Neural cell (in vitro differentiated cells): ENCODE results near the gene GLCE. TPM values are rescaled to one million over a fixed set of nuclear protein-coding genes. Genes with fewer than 3 reads are reported as not detected.

ENCODE experiments used
- H2AFZ ChIP-seq: fragments of 200-600, 300-800 bp; sonication (generic), shearing (Covaris generic); 2 replicates; pipeline ENCODE4 v1.6.0; 2014; ENCODE audit warnings: low read depth, mild to moderate bottlenecking, antibody characterized with exemption, low read length, moderate library complexity
- H3F3A ChIP-seq: fragments of 200-600 bp; shearing (Covaris generic); 2 replicates; pipeline ENCODE4 v1.6.1; 2016; ENCODE audit warnings: mild to moderate bottlenecking, moderate library complexity, mixed read lengths, antibody characterized with exemption, low read length; ENCODE audit not compliant: insufficient read depth, poor library complexity, severe bottlenecking
- H3K27ac ChIP-seq: fragments of 200-600, 300-800 bp; sonication (generic), shearing (Covaris generic); 2 replicates; pipeline ENCODE4 v1.5.1; 2014; ENCODE audit warnings: mild to moderate bottlenecking, low read length, moderate library complexity
- H3K27me3 ChIP-seq: fragments of 300-800, 200-600 bp; sonication (generic), shearing (Covaris generic); 2 replicates; pipeline ENCODE4 v1.6.0; 2014; ENCODE audit warnings: mild to moderate bottlenecking, low read depth, low read length, moderate library complexity; ENCODE audit not compliant: insufficient read depth
- H3K36me3 ChIP-seq: fragments of 300-800, 200-600 bp; sonication (generic), shearing (Covaris generic); 2 replicates; pipeline ENCODE4 v1.5.1; 2014; ENCODE audit warnings: mild to moderate bottlenecking, antibody characterized with exemption, low read length, moderate library complexity; ENCODE audit not compliant: insufficient read depth
- H3K4me2 ChIP-seq: fragments of 300-800, 200-600 bp; sonication (generic), shearing (Covaris generic); 2 replicates; pipeline ENCODE4 v1.6.0; 2014; ENCODE audit warnings: mild to moderate bottlenecking, low read length
- H3K4me3 ChIP-seq: fragments of 300-800, 200-600 bp; sonication (generic), shearing (Covaris generic); 2 replicates; pipeline ENCODE4 v1.5.1; 2014; ENCODE audit warnings: mild to moderate bottlenecking, low read length, moderate library complexity
- H3K79me2 ChIP-seq: fragments of 200-600 bp; shearing (Covaris generic); replicated peaks from 2 replicates; pipeline ENCODE4 v1.6.0; 2014; ENCODE audit warnings: mild to moderate bottlenecking, low read length, moderate library complexity; ENCODE audit not compliant: insufficient read depth
- H3K9ac ChIP-seq: fragments of 300-800, 200-600 bp; sonication (generic), shearing (Covaris generic); 2 replicates; pipeline ENCODE4 v1.6.1; 2016; ENCODE audit warnings: mild to moderate bottlenecking, low read length, mixed read lengths
- H3K9me2 ChIP-seq: fragments of 200-600 bp; shearing (Covaris generic); 2 replicates; pipeline ENCODE4 v1.6.1; 2016; ENCODE audit warnings: mild to moderate bottlenecking, low read length, mixed read lengths; ENCODE audit not compliant: insufficient read depth
- H3K9me3 ChIP-seq: fragments of 200-600, 300-800 bp; sonication (generic), shearing (Covaris generic); 2 replicates; pipeline ENCODE4 v1.6.1; 2016; ENCODE audit warnings: mild to moderate bottlenecking, mixed run types, low read length, moderate library complexity, mixed read lengths
- H4K20me1 ChIP-seq: fragments of 200-600 bp; shearing (Covaris generic); 2 replicates; pipeline ENCODE4 v1.6.1; 2016; ENCODE audit warnings: mild to moderate bottlenecking, mixed run types; ENCODE audit not compliant: insufficient read depth
- EP300 ChIP-seq: fragments of 450-650 bp; conservative IDR thresholded peaks from 2 replicates; pipeline ENCODE4 v1.6.1; 2014; ENCODE audit warnings: antibody characterized with exemption, mild to moderate bottlenecking, moderate library complexity; ENCODE audit not compliant: poor library complexity, severe bottlenecking
- EZH2 ChIP-seq: fragments of 200-600, 300-800 bp; shearing (Covaris generic), sonication (generic); IDR thresholded peaks from 2 replicates; pipeline ENCODE4 v1.6.1; 2014; ENCODE audit warnings: antibody characterized with exemption, low read length, borderline replicate concordance, mild to moderate bottlenecking; ENCODE audit not compliant: insufficient read depth, poor library complexity, severe bottlenecking
- MXI1 ChIP-seq: fragments of 450-650 bp; conservative IDR thresholded peaks from 2 replicates; pipeline ENCODE4 v1.6.1; 2014; ENCODE audit warnings: antibody characterized with exemption, mild to moderate bottlenecking; ENCODE audit not compliant: poor library complexity, severe bottlenecking
- POLR2AphosphoS5 ChIP-seq: IDR thresholded peaks from 2 replicates; pipeline ENCODE4 v1.6.1; 2012
- RAD21 ChIP-seq: fragments of 450-650 bp; conservative IDR thresholded peaks from 2 replicates; pipeline ENCODE4 v1.6.1; 2014; ENCODE audit warnings: antibody characterized with exemption, mild to moderate bottlenecking, moderate library complexity
- REST ChIP-seq: IDR thresholded peaks from 2 replicates; pipeline ENCODE4 v1.6.1; 2012; ENCODE audit warnings: borderline replicate concordance
- SMC3 ChIP-seq: fragments of 450-650 bp; conservative IDR thresholded peaks from 2 replicates; pipeline ENCODE4 v1.6.1; 2014; ENCODE audit warnings: antibody characterized with exemption, mild to moderate bottlenecking, moderate library complexity; ENCODE audit not compliant: poor library complexity
- TAF1 ChIP-seq: IDR thresholded peaks from 2 replicates; pipeline ENCODE4 v1.6.1; 2012; ENCODE audit warnings: low read depth
- polyA plus RNA-seq: library from polyadenylated mRNA; depleted of rRNA; stranded (reverse); fragments of >200 nt; gene quantifications from 2 replicates; pipeline ENCODE4 v1.2.3, GENCODE V29; 2014
- TF ChIP-seq, protein P1 (sequence below): fragments of 450-650 bp; IDR thresholded peaks from 2 replicates; pipeline ENCODE4 v1.5.1; 2014; ENCODE audit warnings: antibody characterized with exemption, mild to moderate bottlenecking, moderate library complexity; ENCODE audit not compliant: poor library complexity, severe bottlenecking

GLCE gene
- polyA plus RNA-seq, 1 donor from 2014 or later: 31.5 TPM

- no peak overlapping the region for H3K27ac ChIP-seq
- no peaks in the 10 kb centered on the region for H4K20me1 ChIP-seq
- H3F3A ChIP-seq: no peaks in the 10 kb centered on the region
- H3K4me3 ChIP-seq: no peak overlapping the region
- TF ChIP-seq SMC3 (no peak), REST (no peak), POLR2AphosphoS5 (no peak), MXI1 (no peak), RAD21 (no peak), EP300 (no peak), TAF1 (no peak), EZH2 (no peak)
- TF ChIP-seq, protein P1, sequence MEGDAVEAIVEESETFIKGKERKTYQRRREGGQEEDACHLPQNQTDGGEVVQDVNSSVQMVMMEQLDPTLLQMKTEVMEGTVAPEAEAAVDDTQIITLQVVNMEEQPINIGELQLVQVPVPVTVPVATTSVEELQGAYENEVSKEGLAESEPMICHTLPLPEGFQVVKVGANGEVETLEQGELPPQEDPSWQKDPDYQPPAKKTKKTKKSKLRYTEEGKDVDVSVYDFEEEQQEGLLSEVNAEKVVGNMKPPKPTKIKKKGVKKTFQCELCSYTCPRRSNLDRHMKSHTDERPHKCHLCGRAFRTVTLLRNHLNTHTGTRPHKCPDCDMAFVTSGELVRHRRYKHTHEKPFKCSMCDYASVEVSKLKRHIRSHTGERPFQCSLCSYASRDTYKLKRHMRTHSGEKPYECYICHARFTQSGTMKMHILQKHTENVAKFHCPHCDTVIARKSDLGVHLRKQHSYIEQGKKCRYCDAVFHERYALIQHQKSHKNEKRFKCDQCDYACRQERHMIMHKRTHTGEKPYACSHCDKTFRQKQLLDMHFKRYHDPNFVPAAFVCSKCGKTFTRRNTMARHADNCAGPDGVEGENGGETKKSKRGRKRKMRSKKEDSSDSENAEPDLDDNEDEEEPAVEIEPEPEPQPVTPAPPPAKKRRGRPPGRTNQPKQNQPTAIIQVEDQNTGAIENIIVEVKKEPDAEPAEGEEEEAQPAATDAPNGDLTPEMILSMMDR: no peak
- H2AFZ ChIP-seq: no peak overlapping the region
- H3K27me3 ChIP-seq: peaks cover 10% of the 10 kb centered on the region
- H3K4me2 ChIP-seq: no peak overlapping the region
- no peaks in the 10 kb centered on the region for H3K79me2 ChIP-seq
- no peaks in the 10 kb centered on the region for H3K9me3 ChIP-seq
- no peaks in the 10 kb centered on the region for H3K9me2 ChIP-seq
- H3K9ac ChIP-seq: no peak overlapping the region
- no peaks in the 10 kb centered on the region for H3K36me3 ChIP-seq
Observed at GRCh38 chr15:69292826-69293420, 132.5 kb downstream of the GLCE start.

DNA sequence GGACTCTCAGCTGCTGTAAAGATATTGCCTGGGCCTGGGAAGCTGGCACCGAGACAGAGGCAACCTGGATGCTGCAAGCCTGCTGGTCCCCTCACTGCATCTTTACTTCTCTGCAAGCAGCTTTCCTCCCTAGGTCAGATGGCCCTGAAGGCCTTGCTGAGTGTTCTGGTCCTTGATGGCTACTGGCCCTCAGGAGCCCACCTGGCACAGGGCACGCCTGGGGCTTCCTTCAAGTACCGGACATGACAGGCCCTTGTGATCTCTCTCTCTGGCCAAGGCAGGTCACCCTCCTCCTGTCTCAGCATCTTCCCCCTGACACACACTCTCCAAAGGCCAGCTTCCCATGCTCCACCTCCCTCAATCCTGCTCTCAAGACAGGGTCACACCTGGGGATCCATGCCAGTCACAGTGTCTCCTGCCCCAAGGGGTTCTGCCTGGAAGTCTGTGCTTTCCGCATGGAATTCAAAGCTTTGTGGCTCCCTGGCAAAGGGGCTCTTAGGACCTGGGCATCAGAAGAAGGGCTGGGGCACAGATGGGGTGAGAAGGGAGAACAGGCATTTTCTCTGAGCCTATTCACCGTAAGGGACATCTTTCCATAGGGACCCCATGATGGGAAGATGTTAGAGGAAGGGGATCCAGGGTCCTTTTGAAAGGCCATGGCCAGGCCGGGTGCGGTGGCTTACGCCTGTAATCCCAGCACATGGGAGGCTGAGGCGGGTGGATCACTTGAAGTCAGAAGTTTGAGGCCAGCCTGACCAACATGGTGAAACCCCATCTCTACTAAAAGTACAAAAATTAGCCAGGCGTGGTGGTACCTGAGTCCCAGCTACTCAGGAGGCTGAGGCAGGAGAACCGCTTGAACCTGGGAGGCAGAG is 133.5 kb downstream of the GLCE start:
- TF ChIP-seq POLR2AphosphoS5: no peak

More for the DNA sequence above, 133.5 kb downstream of the GLCE start:
- Histone ChIP-seq H3K4me2 (no peak overlapping the region), H3K79me2 (no peaks in the 10 kb centered on the region), H3K4me3 (no peak overlapping the region), H3K9me2 (no peaks in the 10 kb centered on the region), H3K36me3 (no peaks in the 10 kb centered on the region), H2AFZ (no peak overlapping the region), H3K27me3 (peaks cover 20% of the 10 kb centered on the region), H3F3A (no peaks in the 10 kb centered on the region), H3K9ac (no peak overlapping the region), H3K27ac (no peak overlapping the region), H4K20me1 (no peaks in the 10 kb centered on the region), H3K9me3 (no peaks in the 10 kb centered on the region)
